Myocyte (in vitro differentiated cells): Measurements from ENCODE around the gene RBMS3. TPM values are rescaled to one million over a fixed set of nuclear protein-coding genes. Genes with fewer than 3 reads are reported as not detected.
A peak's percentile ranks its signal among the peaks of the same experiment; 100 is the strongest.

Experiments used
- DNase-seq: peaks from one replicate; pipeline ENCODE4 v3.0.0-alpha.2; 2012; ENCODE audit warnings: low read depth
- total RNA-seq: library from RNA; depleted of rRNA; stranded (reverse); fragments of >200 nt; gene quantifications from 2 replicates; pipeline ENCODE4 v1.2.3, GENCODE V29; 2014

RBMS3 gene
- total RNA-seq, 1 donor from 2014 or later, result 30.6 TPM

DNA sequence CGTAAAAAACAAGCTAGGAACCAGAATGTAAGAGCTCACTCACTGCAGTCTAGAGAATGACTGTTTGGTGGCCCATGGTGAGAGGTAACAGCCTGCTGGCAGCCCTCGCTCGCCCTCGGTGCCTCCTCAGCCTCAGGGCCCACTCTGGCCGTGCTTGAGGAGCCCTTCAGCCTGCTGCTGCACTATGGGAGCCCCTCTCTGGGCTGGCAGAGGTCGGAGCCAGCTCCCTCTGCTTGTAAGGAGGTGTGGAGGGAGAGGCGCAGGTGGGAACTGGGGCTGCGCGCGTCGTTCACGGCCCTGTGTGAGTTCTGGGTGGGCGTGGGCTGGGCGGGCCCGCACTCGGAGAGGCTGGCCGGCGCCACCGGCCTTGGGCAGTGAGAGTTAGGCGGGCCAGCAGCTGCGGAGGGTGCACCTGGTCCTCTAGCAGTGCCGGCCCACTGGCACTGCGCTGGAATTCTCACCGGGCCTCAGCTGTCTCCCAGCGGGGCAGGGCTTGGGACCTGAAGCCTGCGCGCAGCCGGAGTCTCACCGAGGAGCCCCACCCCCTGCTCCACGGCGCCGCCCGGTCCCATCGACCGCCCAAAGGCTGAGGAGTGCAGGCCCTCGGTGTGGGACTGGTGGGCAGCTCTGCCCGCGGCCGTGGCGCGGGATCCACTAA, 420.6 kb downstream of the RBMS3 start:
- no peak for DNase-seq

DNA sequence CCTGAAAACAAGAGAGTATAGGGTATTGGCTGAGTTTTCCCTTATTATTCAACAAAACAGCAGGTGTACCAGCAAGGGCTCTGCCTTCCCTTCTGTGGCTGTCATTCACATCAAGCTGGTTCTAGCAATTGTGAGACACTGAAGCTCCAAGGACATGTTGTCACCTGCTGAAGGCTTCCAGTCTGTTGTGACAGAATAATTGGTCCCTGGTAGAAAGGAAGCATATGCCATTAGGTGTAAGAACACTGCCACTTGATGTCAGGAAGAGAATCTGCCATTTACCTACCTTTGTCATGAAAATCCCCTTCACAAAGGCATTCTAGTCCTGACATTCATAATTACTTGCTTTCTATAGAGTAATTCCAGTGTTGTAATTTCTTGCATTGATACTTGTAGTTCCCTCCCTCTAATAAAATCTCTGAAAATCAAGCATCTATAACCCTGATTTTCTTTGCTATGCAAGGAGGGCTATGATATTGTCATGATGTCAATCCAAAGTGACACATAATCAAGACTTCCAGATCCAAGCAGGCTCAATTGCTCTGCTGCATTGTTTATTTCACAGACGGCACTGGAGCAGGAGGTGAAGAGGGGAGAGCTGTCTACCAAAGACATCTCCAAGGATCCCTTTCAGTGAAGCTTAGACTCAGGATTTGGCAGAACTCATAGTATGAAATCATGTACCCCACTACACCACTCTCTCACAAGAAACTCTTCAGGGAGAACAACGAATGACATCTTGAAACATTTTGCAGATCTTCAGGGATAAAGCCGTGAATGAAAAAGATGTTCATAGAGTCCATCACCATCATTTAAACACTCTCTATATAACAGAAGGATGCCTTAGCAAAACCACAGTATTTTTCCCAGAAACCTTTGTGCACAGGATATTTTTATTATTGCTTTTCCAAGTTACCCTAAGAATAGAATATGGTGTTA, 425.3 kb downstream of the RBMS3 start:
- DNase-seq, result peak; percentile 82

DNA sequence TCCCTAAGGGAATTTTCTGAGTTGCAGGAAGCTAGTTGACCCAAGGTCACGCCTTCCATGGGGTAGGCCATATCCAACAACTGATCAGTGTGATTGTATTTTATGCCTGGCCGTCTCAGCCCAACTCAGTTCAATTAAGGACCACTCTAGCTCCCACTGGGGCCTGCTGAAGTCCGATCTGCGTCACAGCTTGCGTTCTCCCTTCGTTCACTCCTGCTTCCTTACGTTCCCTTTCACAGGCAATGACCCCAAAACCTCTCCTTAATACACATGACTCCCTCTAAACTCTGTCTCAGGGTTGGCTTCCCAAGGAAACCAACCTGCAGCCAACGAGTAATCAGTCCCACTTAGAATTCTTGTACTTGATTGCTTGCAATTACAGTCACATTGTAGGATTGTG, 428.0 kb downstream of the RBMS3 start:
- no peak for DNase-seq

DNA sequence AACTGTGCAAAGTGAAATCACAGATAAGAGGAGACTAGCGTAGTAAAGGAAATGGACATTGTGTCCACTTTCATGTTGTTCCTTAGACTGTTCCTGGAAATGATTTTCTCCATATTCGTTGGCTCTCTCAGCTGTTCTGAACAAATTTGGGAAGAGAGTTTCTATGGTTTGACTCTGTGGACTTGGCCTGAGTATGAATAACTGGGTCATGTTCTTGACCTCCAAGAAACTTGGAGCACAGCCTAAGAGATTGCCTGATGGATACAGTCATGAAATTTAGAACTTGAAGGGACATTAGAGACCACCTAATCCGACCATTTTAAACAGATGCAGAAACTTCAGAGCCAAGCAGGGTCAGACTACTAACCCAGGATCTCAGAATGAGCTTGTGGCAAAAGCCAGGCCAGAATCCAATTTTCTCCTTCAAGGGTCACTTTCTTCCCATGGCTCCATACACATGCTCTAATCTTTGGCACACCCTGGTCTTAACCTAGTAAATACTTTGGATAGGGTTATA, 430.4 kb downstream of the RBMS3 start:
- DNase-seq, result peak; percentile 36

DNA sequence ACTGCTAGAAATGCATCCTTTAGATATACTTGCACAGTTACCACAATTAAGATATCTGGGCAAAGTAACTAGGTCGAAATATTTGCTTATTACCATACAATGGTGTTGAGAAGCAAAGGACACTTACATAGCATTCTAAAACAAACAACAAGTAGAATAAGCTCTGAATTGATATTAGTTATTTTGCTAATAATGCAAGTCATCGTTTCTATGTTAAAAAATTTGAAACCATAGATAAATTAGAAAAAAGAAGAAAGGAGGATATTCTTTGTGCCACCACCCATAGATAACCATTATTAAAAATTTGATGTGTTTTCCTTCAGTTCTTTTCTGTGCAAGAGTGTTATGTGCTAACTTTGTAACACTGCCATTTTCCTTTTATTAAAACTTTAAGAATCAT, 435.3 kb downstream of the RBMS3 start:
- DNase-seq, result no peak

GRCh38 chr3:29718661-29719065, 437.8 kb downstream of the RBMS3 start:
- DNase-seq, result no peak

GRCh38 chr3:29720665-29721064, 439.8 kb downstream of the RBMS3 start:
- no peak for DNase-seq

DNA sequence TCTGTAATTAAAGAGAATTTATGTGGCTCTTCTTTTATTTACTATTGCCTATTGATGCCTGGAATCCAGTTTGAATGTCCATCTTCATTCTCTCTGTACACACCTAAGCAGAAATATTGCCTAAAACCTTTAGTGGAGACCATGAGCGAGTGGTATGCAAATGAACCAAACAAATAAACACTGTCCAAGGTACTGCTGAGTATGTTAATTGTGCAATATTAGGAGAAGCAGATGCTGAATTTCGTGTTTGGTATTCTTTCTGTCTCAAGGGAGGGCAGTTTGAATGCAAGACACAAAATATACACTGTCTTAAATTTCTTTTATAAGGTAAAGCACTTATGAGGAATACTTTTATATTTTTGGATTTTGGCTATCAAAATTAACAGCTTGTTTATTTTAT, 440.9 kb downstream of the RBMS3 start:
- DNase-seq, result peak; percentile 9

DNA sequence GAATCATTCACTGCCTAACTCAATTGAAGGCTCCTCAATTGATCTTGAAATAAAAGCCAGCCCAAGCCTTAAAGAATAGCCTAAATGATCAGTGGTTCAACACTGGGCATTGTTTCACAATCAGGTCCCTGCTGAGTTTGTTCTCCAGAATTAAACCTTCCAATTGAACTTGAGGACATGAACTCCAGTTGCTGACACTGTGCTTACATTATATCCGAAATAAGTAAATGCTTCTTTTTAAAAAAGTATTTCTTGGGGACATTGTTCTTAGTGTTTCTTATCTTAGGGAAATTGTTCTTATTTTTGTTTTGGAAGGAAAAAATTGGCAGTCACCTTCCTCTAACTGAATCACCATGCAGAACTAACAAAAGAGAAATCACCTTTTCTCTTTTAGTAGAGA, 450.2 kb downstream of the RBMS3 start:
- no peak for DNase-seq

- no peak for DNase-seq
These were observed 460.4 kb downstream of the RBMS3 start for GRCh38 chr3:29741231-29741630.

- no peak for DNase-seq
These were observed 464.5 kb downstream of the RBMS3 start for GRCh38 chr3:29745232-29745870.

DNA sequence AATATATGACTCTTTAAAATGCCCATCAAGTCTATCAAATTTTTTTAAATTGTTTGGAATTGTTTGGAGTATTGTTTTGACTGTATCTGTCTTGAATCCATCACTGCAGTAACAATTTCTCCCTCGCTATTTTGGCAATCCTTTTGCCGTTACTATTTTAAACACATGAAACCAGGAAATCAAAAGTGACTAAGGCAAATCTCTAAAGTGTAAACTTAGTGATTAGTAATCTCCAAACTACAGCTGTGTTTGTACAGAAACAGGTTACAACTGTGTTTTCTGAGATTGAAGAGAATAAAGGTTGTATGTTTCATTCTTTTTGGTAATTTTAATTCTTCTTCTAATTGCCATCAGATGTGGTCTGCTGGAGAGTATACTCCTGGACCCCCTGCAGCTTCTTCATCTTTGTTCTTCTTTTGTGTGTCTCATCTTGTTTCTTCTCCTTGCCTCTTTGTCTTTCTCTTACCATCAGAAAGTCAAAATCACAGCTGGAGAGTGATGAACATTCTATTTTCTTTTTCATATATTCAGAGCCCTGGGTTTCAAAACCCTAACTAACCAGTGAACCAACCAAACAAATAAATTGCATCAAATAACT, 465.4 kb downstream of the RBMS3 start:
- DNase-seq, result peak; percentile 23

GRCh38 chr3:29747991-29748390, 467.1 kb downstream of the RBMS3 start:
- DNase-seq, result no peak

GRCh38 chr3:29751647-29752314, 470.9 kb downstream of the RBMS3 start:
- DNase-seq, result no peak

DNA sequence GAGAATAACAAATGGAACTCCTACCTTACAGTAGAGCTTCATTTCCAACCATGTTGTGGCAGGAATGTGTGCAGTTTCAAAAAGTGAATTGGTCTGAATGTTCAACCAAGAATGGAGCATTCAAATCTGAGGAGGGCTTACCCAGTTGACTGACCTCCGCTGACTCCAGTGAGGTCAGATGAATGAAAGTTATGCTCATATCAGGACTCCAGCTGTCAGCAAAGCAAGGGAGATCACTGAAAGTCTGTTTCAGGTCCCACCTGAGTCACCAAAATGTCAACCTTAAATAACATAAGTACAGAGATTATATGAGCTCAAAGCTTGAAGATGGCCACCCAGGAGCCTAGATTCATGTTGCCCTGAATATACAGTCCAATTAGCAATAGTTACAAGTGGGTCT, 473.5 kb downstream of the RBMS3 start:
- no peak for DNase-seq

- no peak for DNase-seq
These were observed 474.5 kb downstream of the RBMS3 start for GRCh38 chr3:29755416-29755815.

GRCh38 chr3:29757054-29757777, 476.3 kb downstream of the RBMS3 start:
- DNase-seq, result no peak

- DNase-seq, result peak; percentile 36
These were observed 477.2 kb downstream of the RBMS3 start for GRCh38 chr3:29758108-29758433.

DNA sequence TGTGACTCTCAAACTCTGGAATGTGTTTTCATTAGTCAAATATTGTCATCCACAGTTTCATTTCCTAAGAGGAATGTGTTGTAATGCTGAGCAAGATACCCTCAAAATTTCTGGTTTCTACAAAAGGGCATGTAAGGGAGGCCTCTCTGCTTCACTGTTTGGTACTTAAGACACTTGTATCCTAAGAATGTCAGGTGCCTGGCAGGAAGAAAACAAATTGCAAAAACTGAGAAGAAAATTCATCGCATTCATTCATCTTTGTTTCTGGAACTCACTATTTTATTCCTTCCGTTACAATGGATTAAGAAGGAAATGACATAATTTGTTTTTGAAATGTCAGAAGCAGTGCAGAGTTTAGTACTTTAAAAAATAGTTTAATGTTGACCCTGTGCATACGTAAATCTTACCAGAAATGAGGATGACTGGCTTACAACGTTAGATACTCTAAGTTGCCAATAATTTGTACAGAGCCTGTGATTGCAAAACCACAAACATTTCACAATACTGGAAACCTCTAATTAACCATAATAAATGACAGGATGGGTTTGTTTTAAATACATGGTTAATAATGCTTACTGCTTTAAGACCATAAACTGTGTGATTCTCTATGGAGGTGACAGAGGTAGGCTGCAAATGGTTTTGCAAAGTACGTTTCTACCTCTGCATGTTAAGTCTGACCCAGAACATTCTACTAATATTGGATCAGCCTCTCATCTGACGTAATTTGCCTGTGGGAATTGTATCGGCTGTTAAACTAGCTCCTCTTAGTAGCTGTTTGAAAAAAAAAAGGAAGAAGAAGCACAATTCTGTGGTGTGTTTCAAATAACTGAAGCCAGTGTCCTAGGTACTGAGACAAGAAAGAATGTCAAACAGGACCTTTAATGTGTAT, 477.8 kb downstream of the RBMS3 start:
- DNase-seq, result peak; percentile 34
